Measurements from ENCODE around the gene FAHD2B. TPM values are rescaled to one million over a fixed set of nuclear protein-coding genes. Genes with fewer than 3 reads are reported as not detected.
A peak's percentile ranks its signal among the peaks of the same experiment; 100 is the strongest.
"Not testable (repeated sequence)": the region's sequence is repeated elsewhere in the genome, so short reads cannot be mapped to it uniquely, and the experiment has no call there.

FAHD2B gene, protein sequence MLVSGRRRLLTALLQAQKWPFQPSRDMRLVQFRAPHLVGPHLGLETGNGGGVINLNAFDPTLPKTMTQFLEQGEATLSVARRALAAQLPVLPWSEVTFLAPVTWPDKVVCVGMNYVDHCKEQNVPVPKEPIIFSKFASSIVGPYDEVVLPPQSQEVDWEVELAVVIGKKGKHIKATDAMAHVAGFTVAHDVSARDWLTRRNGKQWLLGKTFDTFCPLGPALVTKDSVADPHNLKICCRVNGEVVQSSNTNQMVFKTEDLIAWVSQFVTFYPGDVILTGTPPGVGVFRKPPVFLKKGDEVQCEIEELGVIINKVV
- 10 to 100 TPM; 17.5 to 33.3 (median 21.2) TPM for polyA plus RNA-seq (ENCODE audit: insufficient read length in 4 of 4)

DNA sequence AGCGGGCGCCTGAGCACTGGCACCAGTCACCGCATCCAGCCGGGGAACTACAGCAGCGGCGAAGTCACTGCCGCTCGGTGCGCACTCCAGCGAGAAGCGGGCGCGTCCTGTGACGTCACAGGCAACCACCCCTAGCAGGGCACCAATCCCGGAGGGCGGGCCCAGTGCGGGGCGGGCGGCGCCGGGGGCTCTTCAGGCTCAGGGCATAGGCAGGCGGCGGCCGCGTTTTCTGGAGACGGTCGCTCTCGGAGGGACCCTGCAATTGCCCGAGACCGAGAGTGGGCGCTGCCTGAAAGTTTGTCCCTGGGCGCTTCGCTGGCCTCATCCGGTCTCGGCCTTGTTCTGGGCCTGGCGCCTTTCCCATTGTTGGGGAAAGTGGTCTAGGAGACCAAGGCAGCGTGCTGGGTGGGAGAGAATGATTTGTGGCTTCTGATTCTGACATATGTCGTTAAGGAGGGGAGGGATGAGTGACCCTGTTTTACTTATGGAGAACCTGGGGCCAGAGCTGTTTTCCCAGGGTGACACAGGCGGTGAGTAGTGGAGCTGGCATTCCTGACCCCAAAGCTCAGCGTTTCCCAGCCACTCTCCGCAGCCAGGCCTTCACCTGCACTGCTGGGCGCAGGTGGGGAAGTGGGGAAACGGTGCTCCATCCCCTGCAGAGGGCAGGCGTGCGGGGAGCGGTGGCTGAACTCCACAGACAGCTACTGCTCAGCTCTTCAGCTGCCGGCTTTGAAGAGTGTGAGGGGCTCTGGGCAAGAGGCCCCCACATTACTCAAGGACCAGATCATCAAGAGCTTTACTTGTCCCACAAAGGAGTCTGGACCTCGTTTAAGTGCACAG lies at the start of gene FAHD2B:
Gene FAHD2B (minus strand): TSS at position 111 of the 840 bp plus-strand sequence. CDS start 3,176 bp downstream, outside the sequence.
- peak; percentile 36 to 53 (median 50) for DNase-seq (ENCODE audit: low read depth in 4 of 4, low spot score in 3 of 4)

DNA sequence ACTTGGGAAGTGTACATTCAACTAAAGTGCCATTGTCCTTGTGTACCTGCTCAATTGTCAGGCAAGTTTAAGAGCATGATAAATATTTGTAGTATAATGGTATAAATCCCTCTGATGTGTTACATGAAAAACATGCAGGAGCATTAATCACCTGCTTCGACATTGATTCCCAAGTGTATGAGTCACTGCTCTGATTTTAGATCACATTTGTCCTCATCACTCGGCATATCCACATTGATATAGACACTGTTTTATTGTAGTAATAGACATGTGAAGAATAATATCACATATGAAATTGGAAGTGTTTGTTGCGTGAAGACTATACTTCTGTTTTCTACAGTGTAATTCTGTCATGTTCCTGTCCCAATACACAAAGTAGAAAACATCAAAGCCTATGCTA lies 49.3 kb upstream of the FAHD2B start:
- not testable (repeated sequence) for DNase-seq (ENCODE audit: low read depth in 4 of 4, low spot score in 3 of 4)

DNA sequence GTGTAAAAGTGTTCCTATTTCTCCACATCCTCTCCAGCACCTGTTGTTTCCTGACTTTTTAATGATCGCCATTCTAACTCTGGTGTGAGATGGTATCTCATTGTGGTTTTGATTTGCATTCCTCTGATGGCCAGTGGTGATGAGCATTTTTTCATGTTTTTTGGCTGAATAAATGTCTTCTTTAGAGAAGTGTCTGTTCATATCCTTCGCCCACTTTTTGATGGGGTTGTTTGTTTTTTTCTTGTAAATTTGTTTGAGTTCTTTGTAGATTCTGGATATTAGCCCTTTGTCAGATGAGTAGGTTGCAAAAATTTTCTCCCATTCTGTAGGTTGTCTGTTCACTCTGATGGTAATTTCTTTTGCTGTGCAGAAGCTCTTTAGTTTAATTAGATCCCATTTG lies 34.4 kb upstream of the FAHD2B start:
- not testable (repeated sequence) for DNase-seq (ENCODE audit: low read depth in 4 of 4, low spot score in 3 of 4)

DNA sequence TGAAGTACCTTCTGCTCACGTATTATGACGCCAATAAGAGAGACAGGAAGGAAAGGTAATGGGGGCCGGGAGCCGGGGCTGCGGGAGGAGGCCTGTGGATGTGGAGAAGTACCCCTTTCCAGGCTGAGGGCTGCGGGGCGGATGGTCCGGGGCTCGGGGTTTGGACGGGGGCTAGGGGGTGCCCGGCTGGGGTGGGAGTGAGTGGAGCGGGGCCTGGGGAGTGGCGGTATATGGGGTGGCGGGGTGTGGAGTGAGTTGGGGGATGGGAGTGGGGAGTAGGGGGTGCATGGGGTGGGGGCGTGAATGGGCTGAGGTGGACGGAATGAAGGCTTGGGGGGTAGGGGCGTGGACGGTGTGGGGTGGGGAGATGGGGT lies 19.2 kb upstream of the FAHD2B start:
- not testable (repeated sequence) for DNase-seq (ENCODE audit: low read depth in 4 of 4, low spot score in 3 of 4)

DNA sequence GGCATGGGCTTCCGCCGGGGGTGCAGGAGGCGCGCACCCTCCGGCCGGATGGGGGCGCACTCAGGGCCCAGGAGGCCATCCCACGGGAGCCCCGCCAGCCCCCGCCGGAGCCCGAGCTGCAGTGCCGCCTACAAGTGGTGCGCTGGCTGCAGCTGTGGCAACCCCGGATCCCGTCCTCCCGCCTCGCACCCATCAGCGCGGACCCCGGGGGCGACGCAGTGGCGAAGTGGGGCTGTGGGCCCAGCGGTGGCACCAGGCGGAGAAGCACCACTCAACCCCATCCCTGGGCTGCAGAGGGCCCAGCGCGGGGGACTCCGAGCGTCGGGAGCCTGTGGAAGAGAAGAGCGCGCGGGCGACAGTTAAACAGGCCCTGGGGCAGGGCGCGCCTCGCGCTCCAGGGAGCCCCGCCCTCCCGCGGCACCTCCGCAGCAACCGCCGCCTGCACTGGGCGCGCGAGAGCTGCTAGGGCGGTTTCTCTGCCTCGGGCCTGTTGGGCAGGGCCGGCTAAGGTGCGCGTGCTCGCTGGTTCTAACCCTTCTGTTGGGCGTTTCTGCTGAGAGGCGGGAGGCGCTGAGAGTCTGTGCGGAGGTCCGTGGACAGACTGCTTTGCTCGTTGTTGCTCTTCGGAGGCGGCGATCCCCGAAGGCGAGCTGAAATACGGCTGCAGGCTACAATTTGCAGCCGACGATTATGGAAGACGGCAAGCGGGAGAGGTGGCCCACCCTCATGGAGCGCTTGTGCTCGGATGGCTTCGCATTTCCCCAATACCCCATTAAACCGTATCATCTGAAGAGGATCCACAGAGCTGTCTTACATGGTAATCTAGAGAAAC lies 18.6 kb upstream of the FAHD2B start, which contains the start of gene ANKRD36:
Gene ANKRD36 (plus strand): TSS at position 104 of the 832 bp plus-strand sequence. CDS start 587 bp downstream, at position 691.
- DNase-seq (ENCODE audit: low read depth in 4 of 4, low spot score in 3 of 4) = peak; percentile 57 to 61 (median 60)

DNA sequence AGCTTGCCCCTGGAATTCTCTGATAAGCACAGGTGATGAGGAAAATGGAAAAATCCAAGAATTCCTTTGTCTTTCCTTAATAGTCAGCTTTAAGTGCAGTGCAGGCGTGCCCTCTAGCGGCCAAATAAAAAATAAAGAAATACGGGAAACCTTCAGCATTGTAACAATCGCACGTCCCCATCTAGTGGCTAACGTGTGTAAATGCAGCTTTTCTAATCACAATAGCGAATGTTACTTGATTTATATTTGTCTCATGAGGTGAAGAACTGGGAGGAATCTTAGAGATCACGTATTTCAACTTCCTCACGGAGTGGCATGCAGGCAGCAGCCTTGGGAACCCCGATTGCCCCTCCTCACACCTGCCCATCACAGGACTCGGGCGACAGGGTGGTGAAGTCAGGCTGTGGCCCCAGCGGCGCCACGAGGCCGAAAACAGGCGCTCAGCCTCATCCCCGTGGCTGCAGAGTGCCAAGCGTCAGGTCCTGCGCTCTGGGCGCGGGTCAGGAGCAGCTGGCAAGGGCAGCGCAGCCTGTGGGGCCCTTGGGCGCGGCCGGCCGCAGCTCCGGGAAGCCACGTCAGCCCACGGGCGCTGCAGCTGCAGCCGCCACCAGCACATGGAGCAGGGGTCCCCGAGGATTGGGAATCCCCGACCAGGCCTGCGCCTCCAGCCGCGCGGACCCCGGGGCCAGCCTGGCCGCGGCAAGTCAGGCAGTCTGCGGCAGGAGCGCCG lies 17.8 kb upstream of the FAHD2B start:
- peak in 2 of 4 donors; percentile 6 to 24 for DNase-seq (ENCODE audit: low read depth in 4 of 4, low spot score in 3 of 4)

DNA sequence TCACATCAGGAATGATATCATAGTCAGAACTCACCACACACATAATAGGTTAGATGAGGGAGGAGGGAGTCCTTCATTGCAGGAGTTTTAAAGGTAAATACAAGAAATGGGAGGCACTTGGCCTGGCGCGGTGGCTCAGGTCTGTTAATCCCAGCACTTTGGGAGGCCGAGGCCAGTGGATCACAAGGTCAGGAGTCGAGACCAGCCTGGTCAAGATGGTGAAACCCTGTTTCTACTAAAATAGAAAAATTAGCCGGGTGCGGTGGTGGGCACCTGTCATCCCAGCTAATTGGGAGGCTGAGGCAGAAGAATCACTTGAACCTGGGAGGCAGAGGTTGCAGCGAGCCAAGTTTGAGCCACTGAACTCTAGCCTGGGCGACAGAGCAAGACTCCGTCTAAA lies 16.6 kb upstream of the FAHD2B start:
- DNase-seq (ENCODE audit: low read depth in 4 of 4, low spot score in 3 of 4) = not testable (repeated sequence)

DNA sequence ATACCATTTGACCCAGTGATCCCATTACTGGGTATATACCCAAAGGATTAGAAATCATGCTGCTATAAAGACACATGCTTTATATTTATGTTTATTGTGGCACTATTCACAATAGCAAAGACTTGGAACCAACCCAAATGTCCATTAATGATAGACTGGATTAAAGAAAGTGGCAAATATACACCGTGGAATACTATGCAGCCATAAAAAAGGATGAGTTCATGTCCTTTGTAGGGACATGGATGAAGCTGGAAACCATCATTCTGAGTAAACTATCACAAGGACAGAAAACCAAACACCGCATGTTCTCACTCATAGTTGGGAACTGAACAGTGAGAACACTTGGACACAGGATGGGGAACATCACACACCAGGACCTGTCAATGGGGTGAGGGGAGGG lies 12.2 kb upstream of the FAHD2B start:
- DNase-seq (ENCODE audit: low read depth in 4 of 4, low spot score in 3 of 4) = not testable (repeated sequence)

DNA sequence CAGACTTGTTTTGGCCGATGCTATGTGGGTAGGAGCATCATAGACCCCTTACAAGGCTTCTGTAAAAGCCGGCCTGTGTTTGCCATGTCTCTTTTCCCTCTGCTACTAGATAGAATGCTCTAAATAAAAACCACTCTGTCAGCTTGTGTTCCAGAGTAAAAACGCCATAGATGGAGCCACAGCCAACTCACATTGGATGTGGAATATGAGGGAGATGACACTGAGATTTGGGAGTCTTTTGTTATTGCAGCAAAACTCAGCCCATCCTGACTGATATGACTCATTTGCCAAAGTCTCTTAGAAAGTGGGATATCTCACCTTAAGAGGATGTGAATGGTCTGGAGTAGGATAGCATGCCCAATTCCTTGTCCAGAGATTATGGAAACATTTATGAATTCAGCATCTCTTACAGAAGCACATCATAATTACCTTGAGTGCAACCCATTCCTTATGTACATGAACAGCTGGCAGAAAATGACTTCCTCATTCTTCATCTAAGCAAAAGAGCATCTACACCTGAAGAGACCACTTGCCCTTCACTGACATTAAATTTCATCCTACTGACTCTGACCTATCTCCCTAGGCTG lies 4.2 kb upstream of the FAHD2B start:
- DNase-seq (ENCODE audit: low read depth in 4 of 4, low spot score in 3 of 4) = not testable (repeated sequence)

DNA sequence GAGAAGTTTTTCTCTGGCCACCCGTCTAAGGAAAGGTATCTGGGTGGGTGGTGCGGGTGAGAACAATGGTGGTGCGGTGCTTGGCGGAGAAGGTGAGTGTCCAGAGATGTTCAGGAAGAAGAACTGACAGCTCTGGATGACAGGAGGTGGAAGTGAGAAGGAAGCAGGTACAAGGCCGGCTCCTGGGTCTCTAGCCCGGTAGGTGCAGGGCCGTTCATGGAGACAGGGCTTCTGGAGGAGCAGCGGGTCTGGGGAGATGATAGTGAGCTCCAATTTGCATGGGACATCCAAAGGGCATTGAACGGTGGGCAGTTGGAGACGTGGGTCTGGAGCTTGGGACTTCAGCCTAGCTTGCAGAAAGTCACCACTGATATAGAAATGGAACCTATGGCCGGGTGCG lies 979 bp upstream of the FAHD2B start:
- no peak for DNase-seq (ENCODE audit: low read depth in 4 of 4, low spot score in 3 of 4)

DNA sequence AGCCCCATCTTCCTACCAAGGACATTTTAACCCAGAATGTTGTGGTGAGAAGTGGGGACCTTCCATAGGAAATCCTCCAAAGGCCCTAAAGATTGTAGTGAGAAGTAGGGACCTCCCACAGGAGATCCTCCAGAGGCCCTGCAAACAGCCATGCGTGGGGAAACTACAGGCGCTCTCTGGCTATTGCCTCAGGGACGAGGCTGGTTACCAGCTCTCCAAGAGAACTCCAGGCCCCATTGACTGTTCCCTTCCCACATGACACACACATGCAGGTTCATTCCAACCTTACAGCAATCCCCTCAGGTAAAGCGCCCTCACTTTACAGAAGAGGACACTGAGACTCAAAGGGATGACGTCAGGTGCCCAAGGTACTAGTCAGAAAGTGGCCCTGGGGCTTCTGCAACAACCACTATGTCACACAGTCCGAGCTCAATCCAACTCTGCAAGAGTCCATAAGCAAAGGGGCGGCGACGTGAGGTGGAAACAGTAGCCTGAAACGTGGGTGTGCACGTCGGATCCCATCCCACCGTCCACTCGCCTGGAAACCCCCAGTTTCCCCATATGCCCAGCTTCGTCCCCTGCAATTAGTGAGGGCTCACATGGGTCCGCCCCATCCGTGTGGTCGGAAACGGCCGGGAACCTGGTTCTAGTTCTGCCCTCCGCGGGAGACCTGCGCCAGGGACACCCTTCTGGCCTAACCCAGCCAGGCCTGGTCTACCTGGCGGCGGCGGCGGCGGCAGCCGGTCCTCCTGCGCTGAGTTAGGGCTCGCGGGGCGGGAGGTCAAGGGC lies 505 bp downstream of the FAHD2B start:
- not testable (repeated sequence) for DNase-seq (ENCODE audit: low read depth in 4 of 4, low spot score in 3 of 4)

DNA sequence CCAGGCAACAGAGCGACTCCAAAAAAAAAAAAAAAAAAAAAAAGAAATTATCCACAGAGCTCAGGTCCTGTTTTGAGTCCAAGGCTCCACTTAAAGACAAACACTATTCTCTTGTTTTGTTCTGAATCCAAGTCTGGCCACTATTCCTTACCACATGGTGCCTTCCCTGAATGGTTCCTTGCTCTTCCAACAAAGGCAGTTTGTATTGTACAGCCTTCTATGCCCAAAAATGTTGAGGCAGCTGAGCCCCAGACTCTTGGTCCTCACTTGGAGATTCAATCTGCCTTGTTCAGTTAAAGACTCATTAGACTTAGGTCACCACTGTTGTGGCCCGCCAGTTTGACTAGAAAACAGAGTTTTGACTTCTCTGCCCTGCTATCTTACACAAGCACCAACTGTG lies 1.7 kb downstream of the FAHD2B start:
- DNase-seq (ENCODE audit: low read depth in 4 of 4, low spot score in 3 of 4) = not testable (repeated sequence)

DNA sequence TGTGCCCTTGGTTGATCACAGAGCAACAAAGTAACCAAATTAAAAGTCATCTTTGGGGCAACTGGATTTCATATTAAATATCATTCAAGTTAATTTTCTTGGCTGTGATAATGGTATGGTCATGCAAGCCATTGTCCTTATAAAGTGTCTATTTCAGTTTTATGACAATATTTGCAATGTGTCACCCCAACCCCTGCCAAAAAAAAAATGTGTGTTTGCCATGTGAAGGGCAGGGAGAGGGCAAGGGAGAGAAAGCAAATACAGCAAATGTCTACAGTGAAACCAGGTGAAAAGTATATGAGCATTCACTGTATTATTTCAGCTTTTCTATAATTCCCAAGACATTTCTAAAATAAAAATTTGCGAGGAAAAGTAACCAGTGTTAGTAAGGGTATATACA lies 6.0 kb downstream of the FAHD2B start:
- DNase-seq (ENCODE audit: low read depth in 4 of 4, low spot score in 3 of 4) = not testable (repeated sequence)

DNA sequence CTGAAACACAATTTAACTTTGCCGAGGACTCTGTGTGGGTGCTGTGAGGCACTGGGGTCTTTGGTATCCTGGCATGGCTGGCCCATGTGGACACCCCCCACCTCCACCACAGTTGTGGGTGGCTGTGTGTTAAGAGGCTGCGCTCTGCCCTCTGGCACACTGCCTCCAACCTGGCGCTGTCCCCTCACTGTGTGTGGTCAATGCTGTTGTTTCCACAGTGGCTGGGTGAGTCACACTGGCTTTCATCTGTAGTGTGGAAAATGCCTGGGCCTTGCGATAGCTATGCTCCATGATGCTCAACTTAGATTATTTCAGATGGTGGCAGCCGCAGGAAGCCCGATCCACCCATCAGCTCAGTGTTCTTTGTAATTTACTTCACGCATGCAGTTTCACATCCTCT lies 9.6 kb downstream of the FAHD2B start:
- DNase-seq (ENCODE audit: low read depth in 4 of 4, low spot score in 3 of 4) = not testable (repeated sequence)

DNA sequence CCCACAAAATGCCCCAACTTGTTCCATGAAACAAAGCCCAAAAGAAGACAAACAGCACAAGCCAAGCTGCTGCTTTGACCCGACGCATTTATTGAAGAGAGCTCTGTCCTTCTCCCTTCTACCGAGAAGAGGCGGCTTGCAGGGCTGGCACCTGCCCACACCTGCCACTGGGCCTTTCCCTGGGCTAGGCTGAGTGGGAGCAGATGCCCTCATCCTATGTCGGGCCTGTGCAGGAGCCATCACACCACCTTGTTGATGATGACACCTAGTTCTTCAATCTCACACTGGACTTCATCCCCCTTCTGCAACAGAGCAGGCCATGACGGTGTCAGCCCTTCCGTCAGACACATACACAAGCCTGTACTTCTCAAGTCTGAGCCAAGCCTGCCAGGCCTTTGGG lies 11.2 kb downstream of the FAHD2B start:
- DNase-seq (ENCODE audit: low read depth in 4 of 4, low spot score in 3 of 4) = not testable (repeated sequence)

DNA sequence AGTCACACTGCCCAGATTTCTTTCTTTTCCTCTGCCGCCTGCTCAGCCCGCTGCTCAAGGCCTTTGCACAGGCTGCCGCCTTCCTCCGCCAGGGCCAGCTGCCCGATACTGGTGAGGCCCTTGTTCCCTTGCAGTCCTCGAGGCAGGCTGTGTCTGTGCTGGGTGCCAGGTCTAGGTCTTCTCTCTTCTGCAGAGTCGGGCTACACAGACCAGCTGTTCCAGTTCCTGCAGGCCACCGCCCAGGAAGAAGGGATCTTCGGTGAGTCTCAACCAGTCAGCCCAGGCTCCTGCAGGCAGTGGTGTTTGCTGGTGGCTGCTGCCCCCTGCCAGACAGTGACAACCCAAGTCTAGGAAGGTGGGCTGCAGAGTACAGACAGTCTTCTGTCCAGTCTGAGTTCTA lies 12.5 kb downstream of the FAHD2B start:
- not testable (repeated sequence) for DNase-seq (ENCODE audit: low read depth in 4 of 4, low spot score in 3 of 4)

DNA sequence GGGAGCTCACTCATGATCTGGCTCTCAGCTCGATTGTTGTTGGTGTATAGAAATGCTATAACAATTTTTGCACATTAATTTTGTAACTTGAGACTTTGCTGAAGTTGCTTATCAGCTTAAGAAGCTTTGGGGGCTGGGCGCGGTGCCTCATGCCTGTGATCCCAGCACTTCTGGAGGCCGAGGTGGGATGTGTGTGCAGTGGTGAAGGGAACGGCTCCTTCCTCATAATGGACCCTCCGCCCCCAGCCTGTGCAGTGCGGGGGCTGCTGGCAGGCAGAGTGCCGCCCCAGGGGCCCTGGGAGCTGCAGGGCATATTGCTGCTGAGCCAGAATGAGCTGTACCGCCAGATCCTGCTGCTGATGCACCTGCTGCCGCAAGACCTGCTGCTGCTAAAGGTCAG lies 13.8 kb downstream of the FAHD2B start:
- not testable (repeated sequence) for DNase-seq (ENCODE audit: low read depth in 4 of 4, low spot score in 3 of 4)

DNA sequence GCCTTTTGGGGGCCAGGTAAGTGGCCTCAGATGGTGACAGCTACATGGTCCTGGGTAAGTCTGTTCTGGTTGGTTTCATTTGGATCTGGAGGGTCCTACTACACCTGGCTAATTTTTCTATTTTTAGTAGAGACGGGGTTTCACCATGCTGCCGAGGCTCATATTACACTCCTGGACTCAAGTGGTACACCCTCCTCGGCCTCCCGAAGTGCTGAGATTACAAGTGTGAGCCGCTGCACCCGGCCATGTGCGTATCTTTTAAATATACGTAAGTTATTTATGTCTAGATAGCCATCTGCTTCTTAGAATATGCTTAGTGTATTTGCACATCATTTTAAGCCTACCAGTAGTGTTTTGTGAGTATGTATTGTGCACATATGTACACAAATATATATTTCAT lies 17.5 kb downstream of the FAHD2B start:
- not testable (repeated sequence) for DNase-seq (ENCODE audit: low read depth in 4 of 4, low spot score in 3 of 4)

DNA sequence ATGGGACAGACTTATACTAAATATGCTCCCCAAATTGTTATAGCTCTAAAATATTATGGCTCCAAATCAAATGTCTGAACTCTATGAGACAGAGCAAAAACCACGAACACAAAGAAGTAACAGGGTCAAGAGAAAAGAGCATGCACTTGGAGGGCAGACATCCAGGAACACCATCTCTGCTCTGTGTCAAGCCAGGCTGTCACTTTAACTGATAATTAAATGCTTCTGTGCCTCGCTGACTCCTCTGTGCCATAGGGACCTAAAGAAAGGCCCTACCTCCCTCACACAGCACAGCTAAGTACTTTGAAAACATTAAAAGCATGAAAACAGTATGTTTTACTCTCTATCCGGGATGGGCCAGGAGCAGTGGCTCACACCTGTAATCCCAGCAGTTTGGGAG lies 23.8 kb downstream of the FAHD2B start:
- DNase-seq (ENCODE audit: low read depth in 4 of 4, low spot score in 3 of 4) = not testable (repeated sequence)

Data from left renal pelvis (tissue), 4 donors.